HCT116 (cell line): ENCODE measurements around the gene AP1S1. TPM values are rescaled to one million over a fixed set of nuclear protein-coding genes. Genes with fewer than 3 reads are reported as not detected.

Source experiments
- ATAC-seq: fragments of 200-7000 bp; cut with Tn5 transposase; 2 replicates; pipeline ENCODE4 v1.9.1; 2020; ENCODE audit warnings: mild to moderate bottlenecking, moderate library complexity
- BruUV-seq: library from RNA; stranded (reverse); fragments of 400-500 nt; replicated peaks from 2 replicates; lab custom pipeline; 2021; lab: Mats Ljungman, UMichigan
- CTCF ChIA-PET: fragments of 300-600 bp; sonication (Branson Sonifier 250); formaldehyde crosslinking; loops from one replicate; lab custom pipeline; 2021; ENCODE audit warnings: antibody characterized with exemption; lab: Charles Lee
- POLR2A ChIA-PET: fragments of 300-600, 350-600 bp; sonication (Branson Sonifier 250); formaldehyde crosslinking; loops from one replicate; lab custom pipeline; 2021; ENCODE audit warnings: antibody characterized with exemption; lab: Charles Lee
- RAD21 ChIA-PET, 2 experiments: fragments of 300-600 bp; sonication (Branson Sonifier 250); formaldehyde crosslinking; loops; one replicate each; lab custom pipeline; 2023; ENCODE audit warnings: low total read pairs in 2 of 2; ENCODE audit not compliant: uncharacterized antibody in 2 of 2, unreplicated experiment in 2 of 2, low non-redundant PET in 1 of 2; lab: Charles Lee
- DNase-seq: peaks from one replicate; pipeline ENCODE4 v3.0.0-alpha.2; 2010; ENCODE audit warnings: low read depth, low spot score
- H2AFZ ChIP-seq: fragments of 200-600 bp; shearing (Covaris generic), sonication (generic); 2 replicates; pipeline ENCODE4 v1.6.1; 2017; ENCODE audit warnings: low read depth, mixed run types, mixed read lengths, antibody characterized with exemption, low read length; ENCODE audit not compliant: poor library complexity, severe bottlenecking
- H3K27ac ChIP-seq: 2 replicates; pipeline ENCODE4 v1.5.1; 2012; ENCODE audit warnings: low read depth, low read length
- H3K27me3 ChIP-seq: fragments of 200-600 bp; sonication (generic); 2 replicates; pipeline ENCODE4 v1.6.1; 2016; ENCODE audit warnings: mixed run types, low read length, mixed read lengths; ENCODE audit not compliant: insufficient read depth
- H3K36me3 ChIP-seq, 2 experiments: fragments of 200-500 bp in 1 of 2; fragments of 200-600 bp in 1 of 2; sonication (Bioruptor generic) in 1 of 2; sonication (generic) in 1 of 2; 2 replicates each; pipeline versions ENCODE4 v1.5.1 to v1.6.1; 2014 to 2016; ENCODE audit warnings: low read length in 2 of 2, inconsistent platforms in 1 of 2, mixed read lengths in 1 of 2, mixed run types in 1 of 2; ENCODE audit not compliant: insufficient read depth in 2 of 2, control insufficient read depth in 1 of 2
- H3K4me1 ChIP-seq, 2 experiments: fragments of 200-600 bp in 1 of 2; sonication (generic) in 1 of 2; 2 replicates each; pipeline versions ENCODE4 v1.5.1 to v1.6.1; 2012 to 2017; ENCODE audit warnings: low read length in 2 of 2, inconsistent platforms in 1 of 2, mild to moderate bottlenecking in 1 of 2, mixed read lengths in 1 of 2, mixed run types in 1 of 2, moderate library complexity in 1 of 2; ENCODE audit not compliant: insufficient read depth in 2 of 2, control insufficient read depth in 1 of 2
- H3K4me2 ChIP-seq: fragments of 200-600 bp; sonication (generic); 2 replicates; pipeline ENCODE4 v1.6.1; 2017; ENCODE audit warnings: mixed run types, low read length, mixed read lengths
- H3K4me3 ChIP-seq, 2 experiments: fragments of 200-600 bp in 1 of 2; sonication (generic) in 1 of 2; replicated peaks in 1 of 2; 2 replicates each; pipeline ENCODE4 v1.5.1; 2011 to 2016; ENCODE audit warnings: low read length in 2 of 2, control low read depth in 1 of 2, low read depth in 1 of 2, mild to moderate bottlenecking in 1 of 2, mixed read lengths in 1 of 2, mixed run types in 1 of 2
- H3K79me2 ChIP-seq: fragments of 200-600 bp; sonication (generic); 2 replicates; pipeline ENCODE4 v1.6.1; 2017; ENCODE audit warnings: mild to moderate bottlenecking, mixed run types, low read length, moderate library complexity, mixed read lengths; ENCODE audit not compliant: insufficient read depth
- H3K9ac ChIP-seq: fragments of 200-600 bp; sonication (generic); 2 replicates; pipeline ENCODE4 v1.6.1; 2016; ENCODE audit warnings: low read length, mixed read lengths
- H3K9me2 ChIP-seq: fragments of 200-600 bp; sonication (generic), shearing (Covaris generic); 2 replicates; pipeline ENCODE4 v1.6.1; 2017; ENCODE audit warnings: mixed run types, mild to moderate bottlenecking, moderate library complexity; ENCODE audit not compliant: insufficient read depth
- H3K9me3 ChIP-seq, 2 experiments: fragments of 200-500 bp in 1 of 2; fragments of 200-600 bp in 1 of 2; sonication (Bioruptor generic) in 1 of 2; sonication (generic) in 1 of 2; 2 replicates each; pipeline ENCODE4 v1.6.1; 2014 to 2017; ENCODE audit warnings: low read length in 2 of 2, mixed read lengths in 2 of 2, inconsistent platforms in 1 of 2, low read depth in 1 of 2, mild to moderate bottlenecking in 1 of 2, mixed run types in 1 of 2, moderate library complexity in 1 of 2; ENCODE audit not compliant: control insufficient read depth in 1 of 2, insufficient read depth in 1 of 2
- H4K20me1 ChIP-seq: fragments of 200-600 bp; sonication (generic), shearing (Covaris generic); 2 replicates; pipeline ENCODE4 v1.6.1; 2017; ENCODE audit warnings: mixed run types, mild to moderate bottlenecking, moderate library complexity; ENCODE audit not compliant: insufficient read depth
- CEBPB ChIP-seq: IDR thresholded peaks from 2 replicates; pipeline ENCODE4 v1.6.1; 2012; ENCODE audit warnings: low read depth
- FOSL1 ChIP-seq: IDR thresholded peaks from 2 replicates; pipeline ENCODE4 v1.6.1; 2012; ENCODE audit warnings: low read depth
- POLR2AphosphoS5 ChIP-seq: IDR thresholded peaks from 2 replicates; pipeline ENCODE4 v1.6.1; 2011; ENCODE audit warnings: mild to moderate bottlenecking, low read depth, low read length, moderate library complexity
- SIN3A ChIP-seq: IDR thresholded peaks from 2 replicates; pipeline ENCODE4 v1.6.1; 2012; ENCODE audit warnings: low read depth
- ZBTB33 ChIP-seq: IDR thresholded peaks from 2 replicates; pipeline ENCODE4 v1.6.1; 2011; ENCODE audit warnings: mild to moderate bottlenecking, low read length, moderate library complexity; ENCODE audit not compliant: insufficient replicate concordance; ENCODE audit errors: extremely low read depth
- intact Hi-C: fragments of 100-400 bp; cut with micrococcal nuclease; formaldehyde crosslinking; loops from 2 replicates; pipeline ENCODE4 v1.10.0; 2022
- total RNA-seq: library from RNA; stranded (reverse); gene quantifications from one replicate; pipeline ENCODE4 v1.2.1, GENCODE V29; 2021; ENCODE audit not compliant: unreplicated experiment

The AP1S1 gene
- total RNA-seq, 1 experiment from 2014 or later = 130 TPM

DNA sequence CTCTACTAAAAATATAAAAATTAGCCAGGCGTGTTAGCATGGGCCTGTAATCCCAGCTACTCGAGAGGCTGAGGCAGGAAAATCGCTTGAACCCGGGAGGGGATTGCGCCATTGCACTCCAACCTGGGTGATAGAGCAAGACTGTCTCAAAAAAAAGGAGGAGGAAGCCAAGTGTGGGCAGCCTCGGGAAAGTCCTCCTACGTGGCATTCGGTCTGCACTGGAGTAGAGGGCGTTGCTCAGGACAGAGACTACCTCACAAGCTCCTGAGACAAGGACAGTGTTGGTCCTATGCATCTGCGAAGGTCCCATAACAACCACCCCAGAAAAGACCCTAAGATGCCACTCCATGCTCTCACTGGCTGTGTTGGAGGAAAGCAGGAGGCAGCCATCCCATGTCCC is 37.4 kb upstream of the AP1S1 start:
- peak; percentile 11; the same call in 1 of the 2 replicates for ATAC-seq

More for the DNA sequence above, 37.4 kb upstream of the AP1S1 start:
- Histone ChIP-seq H3K36me3 (no peaks in the 10 kb centered on the region), H3K79me2 (no peaks in the 10 kb centered on the region), H3K9me2 (no peaks in the 10 kb centered on the region), H3K9ac (peak overlapping the region; percentile 36), H3K4me1 (peaks cover 30 to 70% of the 10 kb centered on the region in 2 experiments), H2AFZ (no peak overlapping the region), H3K27ac (0 out of 2 replicates have a peak overlapping the region, but pooled peaks have one; percentile 23), H3K4me2 (peak overlapping the region; percentile 74), H3K27me3 (no peaks in the 10 kb centered on the region), H3K4me3 (no peak overlapping the region), H4K20me1 (no peaks in the 10 kb centered on the region), H3K9me3 (no peaks in the 10 kb centered on the region)
- BruUV-seq = no TSS peak
- POLR2A ChIA-PET = interaction anchor here (0.8 to 2.9 kb wide), 2 partner anchors 10 to 22 kb away, joined by 4 to 18 read pairs; partner anchors contain the start of gene SERPINE1
- RAD21 ChIA-PET = interaction anchor here in 1 of 2 experiments (0.8 kb wide), 1 partner anchor 16 kb away, joined by 3 read pairs; no protein-coding TSS in a partner anchor
- no peak for TF ChIP-seq FOSL1
- no peak for TF ChIP-seq POLR2AphosphoS5
- no peak for TF ChIP-seq SIN3A
- TF ChIP-seq CEBPB = no peak
- TF ChIP-seq ZBTB33 = no peak
- no peak for DNase-seq
- intact Hi-C loops = no loop called here
- CTCF ChIA-PET = interaction anchor here (0.6 to 1.0 kb wide), 2 partner anchors 12 to 22 kb away, joined by 3 read pairs; no protein-coding TSS in a partner anchor
